GM18520 (cell line): ENCODE measurements around the gene FAM184B.

Experiments used
- ATAC-seq: cut with Tn5 transposase; IDR thresholded peaks from one replicate; pipeline ENCODE4 v1.9.1; 2021; ENCODE audit not compliant: unreplicated experiment

Gene FAM184B

DNA sequence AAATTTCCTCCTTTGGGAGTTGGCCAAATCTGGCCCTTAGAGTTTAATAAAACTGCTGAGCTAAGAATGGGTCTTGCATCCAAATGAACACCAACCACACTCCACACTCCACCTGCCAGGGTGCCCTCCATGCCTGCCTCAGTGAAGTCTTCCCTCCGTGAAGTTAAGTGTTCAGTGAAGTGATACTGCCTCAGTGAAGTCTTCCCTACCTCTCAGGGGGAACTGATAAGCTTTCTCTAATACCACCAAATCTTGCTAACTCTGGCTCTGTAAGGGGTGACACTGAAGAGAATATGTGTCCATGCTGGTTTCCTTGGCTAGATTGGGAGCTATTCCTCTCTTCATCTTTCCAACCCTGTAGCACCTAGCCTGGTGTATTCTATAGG, 139.0 kb downstream of the FAM184B start:
- ATAC-seq: no peak

DNA sequence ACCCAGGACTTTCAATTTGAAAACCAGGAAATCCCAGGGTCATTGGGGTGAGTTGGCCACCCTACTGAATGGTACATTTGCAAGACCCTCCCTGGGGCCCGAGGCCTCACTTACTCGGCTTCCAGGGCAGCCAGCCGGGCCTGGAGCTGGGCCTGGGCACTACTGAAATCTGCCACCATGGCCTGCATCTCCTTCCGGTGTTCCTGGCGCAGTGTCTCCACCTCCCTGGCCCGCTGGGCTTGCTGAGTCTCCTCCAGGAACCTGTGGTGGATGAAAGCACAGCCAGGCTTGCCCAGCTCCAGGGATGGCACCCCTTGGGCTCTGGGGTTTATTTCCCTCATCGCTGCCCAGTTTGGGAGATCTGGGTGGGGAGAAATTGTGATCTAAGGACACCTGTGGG, 142.3 kb downstream of the FAM184B start:
- no peak for ATAC-seq

DNA sequence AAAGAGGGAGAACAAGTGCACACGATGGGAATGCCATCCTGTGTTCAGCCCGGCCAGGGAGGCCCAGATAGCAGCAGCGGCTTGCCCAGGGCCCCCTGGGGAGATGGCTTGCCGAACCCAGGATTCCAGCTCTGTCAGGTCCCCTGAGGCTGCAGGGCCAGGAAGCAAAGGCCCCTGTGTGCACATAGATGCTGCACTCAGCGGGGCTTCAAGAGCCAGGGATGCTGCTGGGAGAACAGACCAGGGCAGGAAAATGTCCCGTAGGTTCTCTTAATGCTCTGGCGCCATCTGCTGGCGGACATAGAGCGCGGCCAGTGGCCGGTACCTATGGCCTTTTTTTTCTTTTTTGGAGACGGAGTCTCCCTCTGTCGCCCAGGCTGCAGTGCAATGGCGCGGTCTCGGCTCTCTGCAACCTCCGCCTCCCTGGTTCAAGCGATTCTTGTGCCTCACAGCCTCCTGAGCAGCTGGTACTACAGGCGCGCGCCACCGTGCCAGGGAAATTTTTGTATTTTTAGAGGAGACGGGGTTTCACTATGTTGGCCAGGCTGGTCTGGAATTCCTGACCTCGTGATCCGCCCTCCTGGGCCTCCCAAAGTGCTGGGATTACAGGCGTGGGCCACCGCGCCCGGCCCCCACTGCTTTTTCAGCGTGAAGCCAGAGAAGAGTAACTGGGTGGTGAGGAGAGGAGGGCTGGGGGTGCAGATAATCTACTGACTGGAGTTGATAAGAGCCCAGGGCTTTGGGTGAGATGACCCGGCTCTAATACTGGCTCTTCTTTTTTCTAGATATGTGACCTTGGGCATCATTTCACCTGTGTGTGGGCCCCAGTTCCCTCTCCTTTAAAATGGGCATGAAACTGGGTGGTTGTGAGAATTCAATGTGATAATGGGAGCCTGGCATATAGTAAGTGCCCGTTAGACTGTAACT, 144.5 kb downstream of the FAM184B start:
- peak; percentile 76 for ATAC-seq

DNA sequence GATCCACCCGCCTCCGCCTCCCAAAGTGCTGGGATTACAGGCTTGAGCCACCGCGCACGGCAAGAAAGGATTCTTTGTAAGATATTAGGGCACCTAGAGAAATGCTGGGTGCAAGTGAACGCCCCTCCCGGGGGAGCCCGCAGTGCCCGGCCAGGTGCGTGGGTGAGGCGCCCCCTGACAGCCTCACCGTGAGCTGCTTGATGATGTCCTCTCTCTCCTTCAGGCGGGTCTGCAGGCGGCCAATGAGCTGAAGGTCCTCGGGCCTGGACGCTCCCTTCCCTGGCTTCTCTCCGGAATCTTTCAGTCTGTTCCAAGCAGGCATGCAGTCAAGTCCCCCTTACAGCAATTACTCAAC, 145.1 kb downstream of the FAM184B start:
- ATAC-seq: no peak

DNA sequence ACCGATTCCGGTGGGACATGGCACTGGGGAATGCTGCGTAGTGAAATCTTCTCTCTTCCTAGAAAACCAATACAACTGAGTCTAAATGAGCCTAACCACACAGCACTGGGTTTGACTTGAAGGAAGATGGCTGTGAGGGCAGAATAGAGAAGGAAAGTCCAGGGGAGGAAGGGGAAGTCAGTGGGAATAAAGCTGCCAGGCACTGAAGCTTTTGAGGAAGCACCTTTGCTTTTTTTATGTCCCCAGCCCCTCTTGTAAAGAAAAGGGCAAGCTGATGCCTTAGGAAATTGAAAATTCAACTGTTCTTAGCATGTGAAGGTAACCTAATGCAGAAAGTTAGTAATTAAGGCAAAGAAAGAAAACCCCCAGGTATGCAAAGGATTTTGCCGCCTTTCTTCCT, 146.4 kb downstream of the FAM184B start:
- ATAC-seq: no peak

DNA sequence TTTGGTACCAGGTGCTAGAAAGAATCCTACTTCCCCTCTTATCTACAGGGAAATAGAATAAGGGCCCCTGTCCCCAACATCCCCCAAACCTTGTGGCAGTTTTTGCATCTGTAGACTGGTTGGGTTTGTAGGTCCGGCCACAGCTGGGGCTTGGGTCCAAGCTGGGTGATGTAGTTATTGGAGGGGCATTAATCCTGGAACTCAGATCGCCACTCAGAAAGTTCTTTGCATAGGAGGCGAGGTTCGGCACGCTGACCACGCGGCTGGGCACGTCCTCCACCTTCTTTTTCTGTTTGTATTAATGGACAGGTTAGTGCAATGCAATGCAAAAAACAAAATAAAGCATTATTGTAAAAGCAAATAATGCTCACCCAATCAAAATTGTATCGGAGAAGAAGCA, 147.8 kb downstream of the FAM184B start:
- no peak for ATAC-seq

DNA sequence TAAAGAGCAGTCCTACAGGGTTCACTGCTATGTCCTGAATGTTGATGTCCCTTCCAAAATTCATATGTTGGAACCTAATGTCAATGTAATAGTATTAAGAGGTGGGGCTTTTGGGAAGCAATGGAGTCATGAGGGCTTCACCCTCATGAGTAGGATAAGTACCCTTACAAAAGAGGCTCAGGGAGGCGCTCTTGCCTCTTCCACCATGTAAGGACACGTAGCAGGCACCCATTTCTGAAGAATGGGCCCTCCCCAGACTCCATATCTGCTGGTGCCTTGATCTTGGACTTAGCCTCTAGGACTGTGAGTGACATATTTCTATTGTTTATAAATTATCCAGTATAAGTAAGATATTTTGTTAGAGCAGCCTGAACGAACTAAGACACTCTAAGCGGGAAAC, 151.2 kb downstream of the FAM184B start:
- ATAC-seq: no peak

DNA sequence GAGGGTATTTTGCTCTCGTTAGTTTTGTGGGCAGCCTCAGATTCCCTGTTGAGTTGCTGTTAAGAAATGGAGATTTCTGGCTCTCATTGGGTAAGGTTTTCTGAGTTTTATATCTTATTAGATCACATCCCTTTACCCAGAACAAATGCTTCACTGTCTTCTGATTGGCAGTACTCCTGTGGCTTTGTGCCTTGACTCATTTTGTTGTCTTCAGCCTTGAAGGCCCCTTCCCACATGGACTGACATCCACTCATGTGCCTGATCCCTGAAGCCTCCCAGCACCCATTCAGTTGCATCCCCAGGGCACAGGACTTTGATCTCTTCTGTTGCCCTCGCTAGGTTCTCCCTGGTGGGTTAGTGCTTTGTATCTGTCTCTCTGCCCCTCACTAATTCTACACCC, 156.6 kb downstream of the FAM184B start:
- no peak for ATAC-seq

DNA sequence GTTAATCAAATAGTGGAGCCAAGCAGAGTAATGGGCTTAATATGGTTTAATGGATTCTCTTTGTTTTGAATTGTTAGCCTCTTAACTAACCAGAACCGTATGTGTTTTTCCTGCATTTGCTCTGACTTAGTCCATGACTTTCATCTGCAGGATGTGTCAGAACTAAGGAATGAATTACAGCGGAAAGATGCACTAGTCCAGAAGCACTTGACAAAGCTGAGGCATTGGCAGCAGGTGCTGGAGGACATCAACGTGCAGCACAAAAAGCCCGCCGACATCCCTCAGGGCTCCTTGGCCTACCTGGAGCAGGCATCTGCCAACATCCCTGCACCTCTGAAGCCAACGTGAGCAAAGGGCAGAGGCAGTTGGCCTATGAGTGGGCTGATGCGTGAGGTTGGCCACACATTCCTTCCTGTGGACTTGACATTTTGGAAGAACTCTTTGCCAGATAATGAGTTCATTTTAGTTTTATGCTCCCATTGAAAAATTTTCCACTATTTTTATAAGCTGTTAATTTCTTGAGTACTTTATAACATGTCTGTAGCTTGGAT, 157.9 kb downstream of the FAM184B start:
- no peak for ATAC-seq

DNA sequence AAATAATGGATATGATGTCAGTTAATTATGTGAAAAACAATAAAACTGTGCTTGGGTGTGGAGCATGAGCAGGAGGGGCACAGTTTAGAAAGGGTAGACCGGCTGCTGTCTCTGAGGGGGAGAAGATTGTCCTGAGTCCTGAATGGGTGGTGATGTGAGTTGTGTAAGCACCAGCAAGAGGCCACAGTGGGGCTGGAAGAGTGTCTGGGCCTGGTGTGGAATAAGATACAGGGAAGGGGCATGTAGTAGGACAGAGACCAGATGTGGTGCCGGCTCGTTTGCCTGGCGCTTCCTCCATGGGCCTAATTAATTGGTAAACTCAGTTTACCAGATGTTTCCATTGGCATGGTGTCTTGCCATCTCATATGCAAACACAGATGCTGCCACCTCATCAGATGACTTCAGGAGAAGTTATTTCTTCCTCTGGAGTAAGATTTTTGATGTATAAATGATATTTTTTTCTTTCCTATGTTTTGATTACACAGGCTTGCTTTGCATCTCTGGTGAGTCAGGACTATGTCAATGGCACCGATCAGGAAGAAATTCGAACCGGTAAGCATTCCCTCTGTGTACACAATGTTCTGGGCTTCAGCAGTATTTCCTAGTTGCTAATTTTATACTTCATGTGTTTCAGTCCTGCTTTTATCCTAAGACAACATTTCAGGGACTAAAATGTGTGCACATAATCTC, 161.9 kb downstream of the FAM184B start:
- no peak for ATAC-seq

DNA sequence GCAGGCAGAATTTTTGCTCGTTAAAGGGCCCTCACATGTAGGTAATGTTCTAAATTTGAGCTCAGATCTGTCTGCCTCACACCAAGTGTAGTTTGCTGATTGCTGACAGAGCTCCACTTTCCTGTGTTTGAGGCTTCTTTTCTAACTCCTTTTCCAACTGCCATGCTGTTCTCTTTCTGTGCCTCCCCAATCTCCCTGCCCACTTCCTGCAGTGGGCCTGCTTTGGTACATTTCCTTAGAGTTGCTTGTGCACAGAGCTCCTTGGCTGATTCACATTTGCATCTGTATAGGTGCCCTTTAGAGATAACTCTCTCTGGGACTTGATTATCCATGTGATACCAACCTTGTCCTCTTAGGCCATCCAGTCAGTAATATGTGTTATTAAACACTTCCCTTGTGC, 162.5 kb downstream of the FAM184B start:
- ATAC-seq: no peak

DNA sequence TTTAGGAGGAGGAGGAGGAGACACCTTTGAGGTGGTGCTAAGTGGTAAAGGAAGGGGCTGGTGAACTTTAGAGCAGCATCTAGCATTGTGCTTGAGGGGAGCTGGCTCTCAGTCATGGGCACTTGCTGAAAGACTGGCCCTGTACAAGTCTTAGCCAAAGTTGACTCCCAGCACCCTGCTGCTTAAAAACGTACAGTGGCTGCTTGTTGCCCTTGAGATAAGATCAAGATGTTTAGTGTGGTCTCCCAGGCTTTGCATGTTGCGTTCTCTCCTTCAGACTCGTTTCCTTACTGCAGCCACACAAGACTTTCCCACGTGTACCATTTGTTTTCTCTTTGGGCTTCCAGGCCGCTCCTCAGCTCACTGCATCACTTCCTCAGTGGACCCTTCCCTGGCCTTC, 165.1 kb downstream of the FAM184B start:
- ATAC-seq: no peak

DNA sequence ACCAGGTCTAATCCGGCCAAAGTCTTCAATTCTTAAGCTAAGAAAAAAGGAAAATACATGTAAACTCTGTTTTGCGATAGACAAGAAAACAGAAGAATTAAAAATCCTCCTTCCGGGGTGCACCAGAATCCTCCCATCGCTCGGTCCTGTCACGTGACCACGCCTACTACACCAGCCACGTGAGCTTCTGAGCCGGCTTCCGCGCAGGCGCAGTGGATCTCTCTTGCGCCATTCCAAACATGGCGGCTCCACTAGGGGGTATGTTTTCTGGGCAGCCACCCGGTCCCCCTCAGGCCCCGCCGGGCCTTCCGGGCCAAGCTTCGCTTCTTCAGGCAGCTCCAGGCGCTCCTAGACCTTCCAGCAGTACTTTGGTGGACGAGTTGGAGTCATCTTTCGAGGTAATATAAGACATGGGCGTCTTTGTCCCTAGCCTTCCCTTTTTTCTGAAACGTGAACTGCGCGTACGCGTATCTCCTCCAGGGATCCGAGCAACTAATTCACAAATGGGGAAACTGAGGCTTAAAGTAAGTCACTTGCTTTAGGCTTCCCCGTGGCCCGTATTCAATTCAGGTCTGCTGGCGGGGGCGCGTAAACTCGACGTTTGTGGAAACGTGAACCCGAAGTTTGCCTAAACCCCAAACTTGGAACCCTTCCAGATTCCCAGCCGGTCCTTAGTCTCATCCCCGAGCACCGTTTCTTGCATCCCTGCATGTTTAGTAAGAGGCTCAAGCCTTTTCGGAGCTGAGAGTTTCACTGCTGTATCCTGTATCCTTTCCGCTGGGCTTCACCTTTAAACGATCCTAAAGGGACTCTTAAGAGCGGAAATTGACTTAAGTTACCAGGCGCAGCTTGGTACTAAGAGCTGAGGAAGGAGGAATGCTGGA, 166.8 kb downstream of the FAM184B start, which contains the start of gene MED28:
Gene MED28 (plus strand): TSS at position 226 of the 884 bp plus-strand sequence. CDS start 14 bp downstream, at position 240.
- ATAC-seq: peak; percentile 93

DNA sequence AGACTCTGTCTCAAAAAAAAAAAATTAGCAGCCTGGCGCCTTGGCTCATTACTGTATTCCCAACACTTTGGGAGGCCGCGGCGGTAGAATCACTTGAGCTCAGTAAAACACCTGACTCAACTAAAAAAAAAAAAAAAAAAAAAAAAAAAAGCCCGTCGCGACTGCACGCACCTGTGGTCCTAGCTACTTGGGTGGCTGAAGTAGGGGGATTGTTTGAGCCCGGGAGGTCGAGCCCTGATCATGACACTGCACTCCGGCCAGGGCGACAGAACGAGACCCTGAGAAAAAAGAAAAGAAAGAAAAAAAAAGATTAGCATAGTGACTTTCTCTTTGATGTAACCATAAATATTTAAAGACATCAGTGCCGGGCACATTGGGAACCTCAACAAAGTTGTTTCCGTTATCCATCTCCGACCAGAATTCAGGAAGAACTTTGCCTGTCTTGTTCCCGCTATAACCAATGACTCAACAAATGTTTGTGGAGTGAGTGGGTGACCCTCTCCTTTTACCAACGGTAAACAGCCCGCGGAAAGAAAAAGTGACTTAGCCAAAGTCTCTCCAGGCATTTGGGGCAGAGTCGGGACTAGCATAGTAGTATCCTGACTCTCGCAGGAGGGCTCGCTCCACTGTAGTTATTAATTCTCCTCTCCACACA, 167.5 kb downstream of the FAM184B start:
- ATAC-seq: peak; percentile 35

DNA sequence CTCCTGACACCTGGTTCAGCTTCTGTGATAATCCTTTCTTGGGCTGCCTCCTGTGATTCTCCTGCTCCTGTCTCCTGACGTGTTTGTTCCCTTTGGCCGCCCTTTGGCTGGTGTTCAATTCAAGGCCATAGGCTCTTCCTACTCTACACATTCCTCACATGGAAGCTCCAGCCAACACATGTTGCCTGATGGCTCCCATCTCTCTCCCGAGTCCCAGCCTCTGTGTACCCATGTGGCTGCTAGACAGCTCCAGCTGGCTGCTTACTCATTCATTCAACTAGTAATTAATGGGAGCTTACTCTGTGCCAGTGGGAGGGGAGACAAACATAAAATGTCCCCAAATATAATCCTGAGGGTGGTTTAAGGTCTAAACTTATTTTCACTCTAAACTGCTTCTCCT, 176.2 kb downstream of the FAM184B start:
- no peak for ATAC-seq

DNA sequence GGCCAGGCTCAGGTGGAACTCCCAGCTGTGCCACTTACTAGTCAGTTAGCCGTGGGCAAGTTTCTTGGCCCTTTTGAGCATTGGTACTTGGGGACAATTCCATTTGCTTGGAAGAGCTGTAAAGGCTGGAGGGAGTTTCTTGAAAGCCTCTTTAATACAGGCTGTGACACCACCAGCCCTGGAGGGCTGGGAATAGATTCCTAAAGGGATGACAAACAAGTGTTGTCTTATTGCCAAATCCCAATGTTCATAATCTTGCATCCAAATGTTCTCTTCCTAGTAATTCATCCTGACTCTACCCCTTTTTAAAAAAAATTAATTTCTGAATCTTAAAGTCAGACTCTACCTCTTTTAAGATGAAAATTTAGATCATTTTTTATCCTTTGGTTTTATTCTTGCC, 181.6 kb downstream of the FAM184B start:
- ATAC-seq: no peak

DNA sequence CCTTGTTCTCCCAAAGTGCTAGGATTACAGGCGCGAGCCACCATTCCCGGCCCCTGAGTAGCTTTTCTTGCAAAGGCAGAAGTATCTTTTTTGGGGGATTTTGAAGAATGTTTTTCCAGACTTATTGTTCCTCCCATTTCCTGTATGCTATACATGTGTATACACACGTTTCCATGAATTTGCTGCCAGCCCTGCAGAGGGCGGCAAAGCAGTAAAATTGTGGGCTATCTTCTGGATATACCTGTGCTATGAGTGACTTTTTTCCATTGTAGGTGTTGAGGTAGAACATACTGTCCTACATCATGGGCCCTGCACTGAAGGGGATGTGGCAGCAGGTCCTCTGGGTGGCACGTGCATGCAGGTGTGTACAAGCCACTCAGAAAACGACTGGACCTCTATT, 183.9 kb downstream of the FAM184B start:
- ATAC-seq: no peak

DNA sequence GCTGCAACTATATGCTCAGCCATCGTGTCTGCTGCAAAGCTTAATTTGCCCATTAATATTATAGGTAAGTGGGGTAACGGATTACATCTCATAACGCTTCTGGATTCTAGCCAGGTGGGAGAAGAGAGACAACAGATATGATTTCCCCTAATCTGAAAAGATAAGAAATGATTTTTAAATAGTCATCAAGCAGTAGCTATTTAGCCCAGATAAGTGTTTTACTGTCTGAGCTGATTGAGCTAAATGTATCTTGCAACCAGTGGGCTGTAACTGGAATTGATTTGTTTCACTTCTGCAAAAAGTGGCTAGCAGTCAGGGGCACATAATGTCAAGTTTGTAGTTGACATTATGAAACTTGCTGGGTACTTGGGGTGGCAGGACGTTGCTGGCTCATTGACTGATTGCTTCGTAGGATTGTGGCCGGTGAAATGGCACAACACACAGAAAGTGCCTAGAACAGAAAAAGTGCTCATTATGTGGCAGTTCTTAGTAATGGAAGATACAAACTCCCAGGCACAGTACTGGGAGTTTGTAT, 185.9 kb downstream of the FAM184B start:
- ATAC-seq: peak; percentile 88

DNA sequence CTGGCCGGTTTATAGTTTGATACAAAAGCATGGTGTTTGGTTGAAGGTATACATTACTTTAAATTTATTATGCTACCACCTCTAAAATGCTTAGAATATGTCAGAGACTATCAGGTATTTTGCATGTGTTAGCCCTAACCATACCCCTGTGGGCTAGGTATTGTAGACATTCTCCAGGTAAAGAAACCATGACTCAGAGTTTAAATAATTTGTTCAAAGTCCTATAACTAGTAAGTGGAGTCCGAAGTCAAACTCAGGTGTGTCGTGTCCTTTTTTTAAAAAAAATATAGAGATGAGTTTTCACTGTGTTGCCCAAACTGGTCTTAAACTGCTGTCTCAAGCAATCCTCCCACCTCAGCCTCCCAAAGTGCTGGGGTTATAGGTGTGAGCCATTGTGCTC, 192.1 kb downstream of the FAM184B start:
- no peak for ATAC-seq

DNA sequence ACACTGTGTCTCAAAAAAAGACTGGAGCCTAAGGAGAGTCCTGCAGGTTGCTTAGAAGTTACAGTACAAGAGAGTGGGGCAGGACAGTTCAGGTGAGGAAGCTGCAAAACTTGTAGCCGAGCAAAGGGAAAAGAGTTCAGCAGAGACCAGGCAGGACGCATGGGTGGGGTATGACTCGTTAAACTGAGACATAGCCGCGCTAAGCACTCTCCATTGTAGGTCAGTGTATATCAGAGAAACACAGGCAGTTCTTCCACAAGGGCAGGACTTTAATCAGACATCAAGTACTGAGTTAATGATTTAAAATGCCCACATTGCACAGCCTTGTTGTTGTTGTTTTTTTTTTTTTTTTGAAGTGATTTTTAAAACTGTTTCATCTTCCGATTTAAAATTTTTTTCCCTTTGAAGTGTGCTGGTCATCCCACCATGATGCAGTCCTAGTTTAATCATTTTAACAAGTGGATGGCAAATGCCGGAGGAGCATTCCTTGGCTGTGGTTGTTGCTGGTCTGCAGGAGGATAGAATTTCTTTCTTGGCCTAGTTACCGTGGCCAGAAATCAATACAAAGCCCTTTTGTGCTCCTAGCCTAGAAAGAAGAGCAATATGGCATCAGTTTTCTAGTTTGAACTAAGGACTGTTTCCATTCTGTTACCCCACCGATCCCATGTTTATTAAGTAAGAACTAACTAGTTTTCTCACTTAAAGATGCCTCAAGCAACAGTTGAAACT, 194.2 kb downstream of the FAM184B start:
- ATAC-seq: no peak
